Measurements from ENCODE around the gene LGI1.

GRCh38 chr10:93751832-93752231, 5.9 kb upstream of the LGI1 start:
- TF ChIP-seq CTCF (IDR thresholded peaks at IDR 0.05) (no peak), POLR2A (IDR thresholded peaks at IDR 0.05) (no peak), POLR2AphosphoS5 (IDR thresholded peaks at IDR 0.05) (no peak)
